Keratinocyte (primary cell): ENCODE results near the gene MARCHF3.

Experiments
- CTCF ChIP-seq, 3 experiments: IDR thresholded peaks in 1 of 3; conservative IDR thresholded peaks in 1 of 3; optimal IDR thresholded peaks in 1 of 3; 2 replicates in 2 of 3; 3 replicates in 1 of 3; pipeline versions ENCODE3 to v1.5.1; 2011; ENCODE audit warnings: low read length in 3 of 3, mild to moderate bottlenecking in 3 of 3, moderate library complexity in 2 of 3, control low read depth in 1 of 3, inconsistent platforms in 1 of 3; ENCODE audit not compliant: insufficient read depth in 2 of 3; ENCODE audit errors: extremely low read depth in 1 of 3
- EZH2 ChIP-seq: IDR thresholded peaks from one replicate; pipeline ENCODE4 v1.6.1; 2012; ENCODE audit warnings: inconsistent platforms, mild to moderate bottlenecking, low read length, moderate library complexity

DNA sequence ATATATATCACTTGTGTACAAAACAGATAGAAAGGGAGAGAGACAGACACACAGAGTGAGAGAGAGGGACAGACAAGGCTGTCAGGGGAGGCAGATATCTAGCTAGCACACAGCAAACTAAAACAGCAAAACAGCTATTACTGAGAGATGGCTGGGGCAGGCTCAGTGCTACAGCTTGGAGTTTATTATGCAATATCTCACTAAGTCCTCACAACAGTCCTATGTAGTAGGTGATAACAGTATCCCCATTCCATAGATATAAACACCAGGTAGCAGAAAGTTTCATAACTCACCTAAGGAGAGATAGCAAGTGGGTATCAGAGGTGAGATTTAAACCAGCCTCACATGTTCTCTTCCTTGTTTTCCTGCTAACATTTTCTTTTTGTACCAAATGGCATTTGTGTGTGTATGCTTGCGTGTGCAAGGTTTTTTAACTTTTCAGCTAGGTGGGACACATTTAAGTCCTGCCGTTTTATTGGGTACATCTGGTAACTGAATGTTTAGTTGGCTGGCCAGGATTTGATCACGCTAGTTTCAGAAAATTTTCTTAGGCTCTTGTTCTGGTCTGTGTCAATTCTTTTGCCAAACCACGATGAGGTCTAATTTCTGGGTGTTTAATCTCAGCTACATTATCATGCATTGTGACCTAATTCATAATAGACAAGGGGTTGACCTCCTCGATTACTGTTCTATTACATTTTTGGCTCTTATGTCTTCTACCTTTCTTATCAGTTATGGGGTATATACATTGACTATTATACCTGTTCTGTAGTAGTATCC is 148.3 kb downstream of the MARCHF3 start:
- TF ChIP-seq CTCF (optimal IDR thresholded peaks at IDR 0.05 in 1 of 3, IDR thresholded peaks at IDR 0.05 in 1 of 3, conservative IDR thresholded peaks at IDR 0.05 in 1 of 3; ENCODE audit: extremely low read depth in 1 of 3, insufficient read depth in 2 of 3, low read length in 3 of 3) (no peak), EZH2 (no peak)
